Panc1 (cell line): ENCODE data around the gene CHRNB4.

Experiments used
- TF ChIP-seq, protein P1 (sequence below): fragments of 450-650 bp; IDR thresholded peaks from 2 replicates; pipeline ENCODE4 v1.5.1; 2017; ENCODE audit warnings: mild to moderate bottlenecking
- TF ChIP-seq, protein P2 (sequence below), 2 experiments: IDR thresholded peaks; 2 replicates each; pipeline ENCODE4 v1.6.1; 2011 to 2012; ENCODE audit warnings: low read depth in 2 of 2, control low read depth in 1 of 2, low read length in 1 of 2, mild to moderate bottlenecking in 1 of 2, moderate library complexity in 1 of 2; ENCODE audit not compliant: insufficient read depth in 1 of 2

DNA sequence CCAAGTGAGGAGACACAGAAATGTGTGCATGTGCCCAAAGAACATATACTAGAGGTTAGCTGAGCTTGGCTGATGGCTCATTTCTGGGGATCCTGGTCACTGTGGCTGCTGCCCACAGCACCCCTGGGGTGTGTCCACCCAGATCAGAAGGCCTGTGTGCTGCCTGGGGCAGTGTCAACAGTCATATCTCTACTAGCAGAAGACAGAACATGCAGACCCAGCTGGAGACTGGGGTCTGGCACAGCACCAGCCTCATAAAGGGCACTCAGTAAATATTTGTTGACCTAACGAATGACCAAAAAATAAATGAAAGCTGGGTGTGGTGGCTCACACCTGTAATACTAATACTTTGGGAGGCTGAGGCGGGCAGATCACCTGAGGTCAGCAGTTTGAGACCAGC is 36.6 kb downstream of the CHRNB4 start:
- TF ChIP-seq, protein P1, sequence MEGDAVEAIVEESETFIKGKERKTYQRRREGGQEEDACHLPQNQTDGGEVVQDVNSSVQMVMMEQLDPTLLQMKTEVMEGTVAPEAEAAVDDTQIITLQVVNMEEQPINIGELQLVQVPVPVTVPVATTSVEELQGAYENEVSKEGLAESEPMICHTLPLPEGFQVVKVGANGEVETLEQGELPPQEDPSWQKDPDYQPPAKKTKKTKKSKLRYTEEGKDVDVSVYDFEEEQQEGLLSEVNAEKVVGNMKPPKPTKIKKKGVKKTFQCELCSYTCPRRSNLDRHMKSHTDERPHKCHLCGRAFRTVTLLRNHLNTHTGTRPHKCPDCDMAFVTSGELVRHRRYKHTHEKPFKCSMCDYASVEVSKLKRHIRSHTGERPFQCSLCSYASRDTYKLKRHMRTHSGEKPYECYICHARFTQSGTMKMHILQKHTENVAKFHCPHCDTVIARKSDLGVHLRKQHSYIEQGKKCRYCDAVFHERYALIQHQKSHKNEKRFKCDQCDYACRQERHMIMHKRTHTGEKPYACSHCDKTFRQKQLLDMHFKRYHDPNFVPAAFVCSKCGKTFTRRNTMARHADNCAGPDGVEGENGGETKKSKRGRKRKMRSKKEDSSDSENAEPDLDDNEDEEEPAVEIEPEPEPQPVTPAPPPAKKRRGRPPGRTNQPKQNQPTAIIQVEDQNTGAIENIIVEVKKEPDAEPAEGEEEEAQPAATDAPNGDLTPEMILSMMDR: no peak
- TF ChIP-seq, protein P2, sequence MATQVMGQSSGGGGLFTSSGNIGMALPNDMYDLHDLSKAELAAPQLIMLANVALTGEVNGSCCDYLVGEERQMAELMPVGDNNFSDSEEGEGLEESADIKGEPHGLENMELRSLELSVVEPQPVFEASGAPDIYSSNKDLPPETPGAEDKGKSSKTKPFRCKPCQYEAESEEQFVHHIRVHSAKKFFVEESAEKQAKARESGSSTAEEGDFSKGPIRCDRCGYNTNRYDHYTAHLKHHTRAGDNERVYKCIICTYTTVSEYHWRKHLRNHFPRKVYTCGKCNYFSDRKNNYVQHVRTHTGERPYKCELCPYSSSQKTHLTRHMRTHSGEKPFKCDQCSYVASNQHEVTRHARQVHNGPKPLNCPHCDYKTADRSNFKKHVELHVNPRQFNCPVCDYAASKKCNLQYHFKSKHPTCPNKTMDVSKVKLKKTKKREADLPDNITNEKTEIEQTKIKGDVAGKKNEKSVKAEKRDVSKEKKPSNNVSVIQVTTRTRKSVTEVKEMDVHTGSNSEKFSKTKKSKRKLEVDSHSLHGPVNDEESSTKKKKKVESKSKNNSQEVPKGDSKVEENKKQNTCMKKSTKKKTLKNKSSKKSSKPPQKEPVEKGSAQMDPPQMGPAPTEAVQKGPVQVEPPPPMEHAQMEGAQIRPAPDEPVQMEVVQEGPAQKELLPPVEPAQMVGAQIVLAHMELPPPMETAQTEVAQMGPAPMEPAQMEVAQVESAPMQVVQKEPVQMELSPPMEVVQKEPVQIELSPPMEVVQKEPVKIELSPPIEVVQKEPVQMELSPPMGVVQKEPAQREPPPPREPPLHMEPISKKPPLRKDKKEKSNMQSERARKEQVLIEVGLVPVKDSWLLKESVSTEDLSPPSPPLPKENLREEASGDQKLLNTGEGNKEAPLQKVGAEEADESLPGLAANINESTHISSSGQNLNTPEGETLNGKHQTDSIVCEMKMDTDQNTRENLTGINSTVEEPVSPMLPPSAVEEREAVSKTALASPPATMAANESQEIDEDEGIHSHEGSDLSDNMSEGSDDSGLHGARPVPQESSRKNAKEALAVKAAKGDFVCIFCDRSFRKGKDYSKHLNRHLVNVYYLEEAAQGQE (IDR thresholded peaks at IDR 0.05; ENCODE audit: insufficient read depth in 1 of 2, low read depth in 2 of 2, low read length in 1 of 2): no peak
